Central memory CD8-positive, alpha-beta T cell (primary cell): ENCODE measurements around the gene FKBP2.

Experiments used
- ATAC-seq: fragments of 150-1000 bp; cut with Tn5 transposase; replicated peaks from 2 replicates; pipeline ENCODE4 v1.10.0; 2022; ENCODE audit warnings: mild to moderate bottlenecking, moderate FRiP score, moderate number of reproducible peaks; ENCODE audit not compliant: poor library complexity, severe bottlenecking; ENCODE audit errors: extremely low read depth
- DNase-seq, 2 donors: peaks; one replicate each; pipeline ENCODE4 v3.0.0; 2021; ENCODE audit warnings: low spot score in 2 of 2
- H3K27ac Mint-ChIP-seq: one replicate; pipeline ENCODE4 v1.8.0; 2022; ENCODE audit warnings: low read depth, mild to moderate bottlenecking, moderate library complexity, mixed read lengths
- H3K27me3 Mint-ChIP-seq: one replicate; pipeline ENCODE4 v1.8.0; 2022; ENCODE audit warnings: mixed read lengths
- H3K36me3 Mint-ChIP-seq: one replicate; pipeline ENCODE4 v1.8.0; 2022; ENCODE audit warnings: mild to moderate bottlenecking, moderate library complexity, mixed read lengths; ENCODE audit not compliant: insufficient read depth
- H3K4me1 Mint-ChIP-seq: one replicate; pipeline ENCODE4 v1.8.0; 2022; ENCODE audit warnings: mixed read lengths
- H3K4me3 Mint-ChIP-seq: one replicate; pipeline ENCODE4 v1.8.0; 2022; ENCODE audit warnings: mild to moderate bottlenecking, moderate library complexity, mixed read lengths
- H3K9me3 Mint-ChIP-seq: one replicate; pipeline ENCODE4 v1.8.0; 2022; ENCODE audit warnings: mixed read lengths

The FKBP2 gene

GRCh38 chr11:64223001-64223651 lies 17.8 kb upstream of the FKBP2 start:
- ATAC-seq (no peak), DNase-seq (no peak)
- H3K27me3 Mint-ChIP-seq = no peaks in the 10 kb centered on the region
- H3K4me1 Mint-ChIP-seq = peaks cover 34% of the 10 kb centered on the region
- no peak overlapping the region for H3K27ac Mint-ChIP-seq
- no peaks in the 10 kb centered on the region for H3K9me3 Mint-ChIP-seq
- H3K36me3 Mint-ChIP-seq = peaks cover 33% of the 10 kb centered on the region
- H3K4me3 Mint-ChIP-seq = no peak overlapping the region

GRCh38 chr11:64224151-64224890 lies 16.6 kb upstream of the FKBP2 start:
- no peak for DNase-seq
- H3K36me3 Mint-ChIP-seq = peaks cover 25% of the 10 kb centered on the region
- H3K4me1 Mint-ChIP-seq = peaks cover 27% of the 10 kb centered on the region
- ATAC-seq = no peak
- no peaks in the 10 kb centered on the region for H3K27me3 Mint-ChIP-seq
- H3K27ac Mint-ChIP-seq = no peak overlapping the region
- H3K9me3 Mint-ChIP-seq = no peaks in the 10 kb centered on the region
- H3K4me3 Mint-ChIP-seq = peak overlapping the region; percentile 88

GRCh38 chr11:64224891-64225607 lies 15.8 kb upstream of the FKBP2 start:
- Mint-ChIP-seq H3K4me3 (peak overlapping the region; percentile 88), H3K27ac (peak overlapping the region; percentile 91), H3K27me3 (no peaks in the 10 kb centered on the region), H3K9me3 (no peaks in the 10 kb centered on the region), H3K4me1 (peaks cover 34% of the 10 kb centered on the region), H3K36me3 (peaks cover 22% of the 10 kb centered on the region)
- DNase-seq (no peak), ATAC-seq (no peak)

GRCh38 chr11:64225608-64226506 lies 15.0 kb upstream of the FKBP2 start, which contains the start of the genes NUDT22 and TRPT1:
Gene NUDT22 (plus strand): TSS chr11:64226274. CDS start chr11:64226653, 379 bp downstream.
Gene TRPT1 (minus strand): TSS chr11:64226186. CDS start chr11:64225860, 326 bp downstream.
- Mint-ChIP-seq H3K27ac (peak within 1 kb of the TSS; percentile 91), H3K36me3 (peaks cover 23% of the 10 kb centered on the region), H3K27me3 (no peaks in the 10 kb centered on the region), H3K4me1 (peaks cover 35% of the 10 kb centered on the region), H3K4me3 (peak within 1 kb of the TSS; percentile 88), H3K9me3 (no peaks in the 10 kb centered on the region)
- ATAC-seq = peak; percentile 68
- peak; percentile 76 to 88 for DNase-seq

GRCh38 chr11:64226507-64227051 lies 14.3 kb upstream of the FKBP2 start:
- Mint-ChIP-seq H3K4me3 (peak overlapping the region; percentile 88), H3K27me3 (no peaks in the 10 kb centered on the region), H3K36me3 (peaks cover 18% of the 10 kb centered on the region), H3K9me3 (no peaks in the 10 kb centered on the region), H3K27ac (peak overlapping the region; percentile 91), H3K4me1 (peaks cover 36% of the 10 kb centered on the region)
- ATAC-seq = peak; percentile 44
- no peak for DNase-seq

GRCh38 chr11:64227405-64227956 lies 13.4 kb upstream of the FKBP2 start:
- DNase-seq = no peak
- peaks cover 43% of the 10 kb centered on the region for H3K4me1 Mint-ChIP-seq

GRCh38 chr11:64229090-64229743 lies 11.7 kb upstream of the FKBP2 start:
- peaks cover 43% of the 10 kb centered on the region for H3K4me1 Mint-ChIP-seq
- ATAC-seq = no peak
- H3K4me3 Mint-ChIP-seq = peak overlapping the region; percentile 88
- peaks cover 11% of the 10 kb centered on the region for H3K36me3 Mint-ChIP-seq
- H3K27ac Mint-ChIP-seq = no peak overlapping the region
- H3K9me3 Mint-ChIP-seq = no peaks in the 10 kb centered on the region
- DNase-seq = no peak
- no peaks in the 10 kb centered on the region for H3K27me3 Mint-ChIP-seq

More at GRCh38 chr11:64227405-64227956, 13.4 kb upstream of the FKBP2 start:
- no peaks in the 10 kb centered on the region for H3K27me3 Mint-ChIP-seq
- H3K9me3 Mint-ChIP-seq = no peaks in the 10 kb centered on the region
- H3K36me3 Mint-ChIP-seq = peaks cover 15% of the 10 kb centered on the region
- H3K4me3 Mint-ChIP-seq = peak overlapping the region; percentile 88
- no peak for ATAC-seq
- H3K27ac Mint-ChIP-seq = peak overlapping the region; percentile 91

- Mint-ChIP-seq H3K27me3 (no peaks in the 10 kb centered on the region), H3K36me3 (peaks cover 9% of the 10 kb centered on the region), H3K4me1 (peaks cover 43% of the 10 kb centered on the region), H3K9me3 (no peaks in the 10 kb centered on the region), H3K27ac (peak overlapping the region; percentile 95), H3K4me3 (peak overlapping the region; percentile 85)
- DNase-seq = no peak
- ATAC-seq = no peak
Measured at GRCh38 chr11:64229744-64230170, 11.1 kb upstream of the FKBP2 start.

- peak within 1 kb of the TSS; percentile 85 for H3K4me3 Mint-ChIP-seq
- H3K4me1 Mint-ChIP-seq = peaks cover 44% of the 10 kb centered on the region
Measured at GRCh38 chr11:64230171-64230984, 10.5 kb upstream of the FKBP2 start, which contains the start of gene DNAJC4. Gene DNAJC4 (plus strand): TSS chr11:64230548. CDS start chr11:64230855, 307 bp downstream.

GRCh38 chr11:64230985-64231365 lies 9.9 kb upstream of the FKBP2 start:
- Mint-ChIP-seq H3K4me1 (peaks cover 42% of the 10 kb centered on the region), H3K9me3 (no peaks in the 10 kb centered on the region), H3K27me3 (no peaks in the 10 kb centered on the region), H3K4me3 (peak overlapping the region; percentile 85), H3K36me3 (peaks cover 10% of the 10 kb centered on the region), H3K27ac (peak overlapping the region; percentile 41)
- DNase-seq (no peak), ATAC-seq (no peak)

More at GRCh38 chr11:64230171-64230984, 10.5 kb upstream of the FKBP2 start, which contains the start of gene DNAJC4:
- peak; percentile 47 for ATAC-seq
- Mint-ChIP-seq H3K36me3 (peaks cover 6% of the 10 kb centered on the region), H3K9me3 (no peaks in the 10 kb centered on the region), H3K27ac (peak within 1 kb of the TSS; percentile 95), H3K27me3 (no peaks in the 10 kb centered on the region)
- peak; percentile 80 for DNase-seq
